SK-N-SH (cell line): ENCODE results near the gene ATP8A1. TPM values are rescaled to one million over a fixed set of nuclear protein-coding genes. Genes with fewer than 3 reads are reported as not detected.

Experiments
- CTCF ChIA-PET: fragments of 300-600, 350-600 bp; formaldehyde crosslinking; extraction: SDS; loops from one replicate; lab custom pipeline; 2021; lab: Yijun Ruan, JAX
- POLR2A ChIA-PET: fragments of 350-600 bp; sonication (Branson Sonifier 250); formaldehyde crosslinking; extraction: SDS; loops from one replicate; lab custom pipeline; 2020; ENCODE audit warnings: antibody characterized with exemption, inconsistent platforms; lab: Yijun Ruan, JAX
- DNase-seq: peaks from one replicate; pipeline ENCODE4 v3.0.0; 2012
- H2AFZ ChIP-seq: fragments of 200-600 bp; sonication (generic); 2 replicates; pipeline ENCODE4 v1.8.1; 2016; ENCODE audit warnings: antibody characterized with exemption, mild to moderate bottlenecking, low read depth
- H3F3A ChIP-seq: fragments of 200-600 bp; sonication (generic); replicated peaks from 2 replicates; pipeline ENCODE3; 2016; ENCODE audit warnings: antibody characterized with exemption, mild to moderate bottlenecking; ENCODE audit not compliant: insufficient read depth
- H3K27ac ChIP-seq, 2 experiments: fragments of 200-500 bp in 1 of 2; fragments of 200-600 bp in 1 of 2; sonication (Bioruptor generic) in 1 of 2; sonication (generic), shearing (Covaris generic) in 1 of 2; 2 replicates each; pipeline versions ENCODE4 v1.5.1 to v1.6.1; 2014 to 2016; ENCODE audit warnings: low read depth in 2 of 2, inconsistent platforms in 1 of 2, low read length in 1 of 2, mild to moderate bottlenecking in 1 of 2, mixed read lengths in 1 of 2
- H3K27me3 ChIP-seq: fragments of 200-600 bp; sonication (generic), shearing (Covaris generic); 2 replicates; pipeline ENCODE4 v1.6.1; 2016; ENCODE audit warnings: mixed run types; ENCODE audit not compliant: insufficient read depth
- H3K36me3 ChIP-seq, 2 experiments: fragments of 200-500 bp in 1 of 2; fragments of 200-600 bp in 1 of 2; sonication (Bioruptor generic) in 1 of 2; sonication (generic) in 1 of 2; replicated peaks in 1 of 2; 2 replicates each; pipeline versions ENCODE3 to v1.5.1; 2014 to 2016; ENCODE audit warnings: low read length in 1 of 2, mild to moderate bottlenecking in 1 of 2; ENCODE audit not compliant: insufficient read depth in 2 of 2, control insufficient read depth in 1 of 2
- H3K4me1 ChIP-seq, 2 experiments: fragments of 200-500 bp in 1 of 2; fragments of 200-600 bp in 1 of 2; sonication (Bioruptor generic) in 1 of 2; sonication (generic), shearing (Covaris generic) in 1 of 2; 2 replicates each; pipeline versions ENCODE4 v1.5.1 to v1.6.1; 2014 to 2016; ENCODE audit warnings: low read depth in 1 of 2, low read length in 1 of 2, mixed run types in 1 of 2; ENCODE audit not compliant: insufficient read depth in 2 of 2, control insufficient read depth in 1 of 2
- H3K4me2 ChIP-seq: fragments of 200-600 bp; sonication (generic), shearing (Covaris generic); 2 replicates; pipeline ENCODE4 v1.6.1; 2017; ENCODE audit warnings: mixed run types
- H3K4me3 ChIP-seq, 2 experiments: fragments of 200-500 bp in 1 of 2; fragments of 200-600 bp in 1 of 2; sonication (Bioruptor generic) in 1 of 2; sonication (generic), shearing (Covaris generic) in 1 of 2; 2 replicates each; pipeline versions ENCODE4 v1.5.1 to v1.8.1; 2014 to 2016; ENCODE audit warnings: low read depth in 2 of 2, inconsistent platforms in 1 of 2, low read length in 1 of 2, mild to moderate bottlenecking in 1 of 2, mixed read lengths in 1 of 2, moderate library complexity in 1 of 2
- H3K79me2 ChIP-seq: fragments of 200-600 bp; sonication (generic); 2 replicates; pipeline ENCODE4 v1.8.1; 2017; ENCODE audit warnings: mild to moderate bottlenecking; ENCODE audit not compliant: insufficient read depth
- H3K9ac ChIP-seq: fragments of 200-600 bp; sonication (generic); 2 replicates; pipeline ENCODE4 v1.6.1; 2017; ENCODE audit warnings: mixed run types
- H3K9me2 ChIP-seq: fragments of 200-600 bp; sonication (generic); 2 replicates; pipeline ENCODE4 v1.6.1; 2017; ENCODE audit warnings: mixed run types
- H3K9me3 ChIP-seq: fragments of 200-600 bp; sonication (generic); 2 replicates; pipeline ENCODE4 v1.6.1; 2017; ENCODE audit warnings: mixed run types, mild to moderate bottlenecking, moderate library complexity
- H4K20me1 ChIP-seq: fragments of 200-600 bp; sonication (generic); 2 replicates; pipeline ENCODE4 v1.6.1; 2017; ENCODE audit warnings: mild to moderate bottlenecking, mixed run types; ENCODE audit not compliant: insufficient read depth
- CHD2 ChIP-seq: fragments of 150-350 bp; IDR thresholded peaks from 2 replicates; pipeline ENCODE4 v1.6.1; 2018; ENCODE audit warnings: low read length; ENCODE audit not compliant: partially characterized antibody
- CTCF ChIP-seq: fragments of 200-600 bp; sonication (generic); IDR thresholded peaks from 2 replicates; pipeline ENCODE4 v1.6.1; 2017; ENCODE audit warnings: antibody characterized with exemption, mild to moderate bottlenecking, moderate library complexity
- ELF1 ChIP-seq: IDR thresholded peaks from 2 replicates; pipeline ENCODE4 v1.4.0; 2012
- FOSL2 ChIP-seq: IDR thresholded peaks from 2 replicates; pipeline ENCODE4 v1.4.0; 2012; ENCODE audit warnings: low read depth, mild to moderate bottlenecking, moderate library complexity, borderline replicate concordance
- FOXJ3 ChIP-seq: sonication (generic); formaldehyde crosslinking; IDR thresholded peaks from 2 replicates; pipeline ENCODE4 v1.5.1; 2020; ENCODE audit warnings: mild to moderate bottlenecking, missing genetic modification reagents
- FOXM1 ChIP-seq: IDR thresholded peaks from 2 replicates; pipeline ENCODE4 v1.4.0; 2012; ENCODE audit warnings: low read depth, mild to moderate bottlenecking
- GABPA ChIP-seq: IDR thresholded peaks from 2 replicates; pipeline ENCODE4 v1.4.0; 2012; ENCODE audit warnings: low read depth, mild to moderate bottlenecking
- POLR2AphosphoS5 ChIP-seq: IDR thresholded peaks from 2 replicates; pipeline ENCODE4 v1.6.1; 2012; ENCODE audit warnings: low read depth, low read length
- RCOR1 ChIP-seq: fragments of 150-350 bp; IDR thresholded peaks from 2 replicates; pipeline ENCODE4 v1.6.1; 2017; ENCODE audit warnings: antibody characterized with exemption, low read length
- SIN3A ChIP-seq: IDR thresholded peaks from 2 replicates; pipeline ENCODE4 v1.6.1; 2012; ENCODE audit warnings: low read depth, mild to moderate bottlenecking, low read length, moderate library complexity, borderline replicate concordance
- TAF1 ChIP-seq: IDR thresholded peaks from 2 replicates; pipeline ENCODE4 v1.6.1; 2012; ENCODE audit warnings: low read depth, mild to moderate bottlenecking, low read length, moderate library complexity, borderline replicate concordance
- TCF12 ChIP-seq: IDR thresholded peaks from 2 replicates; pipeline ENCODE4 v1.4.0; 2012
- WGBS: methylation state at CpG from one replicate; pipeline ENCODE4 v1.1.6; 2017; ENCODE audit warnings: low lambda C conversion rate; 5-methylcytosine and 5-hydroxymethylcytosine counted together
- polyA plus RNA-seq, 3 experiments: library from polyadenylated mRNA; depleted of rRNA; stranded (reverse); fragments of >200 nt; gene quantifications; 2 replicates each; pipeline ENCODE4 v1.2.3, GENCODE V29; 2012

Gene ATP8A1
- polyA plus RNA-seq, 1 of the 3 experiments (the other 2 are of a cell fraction): 0.38 TPM

GRCh38 chr4:42578187-42578586 is 78.7 kb downstream of the ATP8A1 start:
- 75% methylated on average over 3 of the region's 3 CpGs for WGBS
- CTCF ChIA-PET: interaction anchor here (1.0 to 1.7 kb wide), 4 partner anchors 67 to 267 kb away, joined by 3 to 5 read pairs (median 3); no protein-coding TSS in a partner anchor
- H3K9me2 ChIP-seq: no peaks in the 10 kb centered on the region
- no peak for TF ChIP-seq SIN3A
- TF ChIP-seq POLR2AphosphoS5: no peak
- peak; percentile 20; the same call in 1 of the 2 replicates for TF ChIP-seq CTCF
- TF ChIP-seq FOXM1: no peak
- TF ChIP-seq CHD2: no peak
- TF ChIP-seq, all 33 proteins: peak for 1
- Histone ChIP-seq H3K4me2 (no peak overlapping the region), H3F3A (no peaks in the 10 kb centered on the region), H3K4me3 (no peak overlapping the region; a peak in 1 of 4 replicates), H3K4me1 (no peaks in the 10 kb centered on the region), H3K27me3 (no peaks in the 10 kb centered on the region), H4K20me1 (no peaks in the 10 kb centered on the region), H3K79me2 (no peaks in the 10 kb centered on the region), H3K27ac (no peak overlapping the region), H3K9ac (no peak overlapping the region), H2AFZ (no peak overlapping the region), H3K9me3 (no peaks in the 10 kb centered on the region), H3K36me3 (no peaks in the 10 kb centered on the region)
- no peak for DNase-seq
- POLR2A ChIA-PET: no interaction called here

GRCh38 chr4:42574870-42575430 is 82.0 kb downstream of the ATP8A1 start:
- no peak overlapping the region for H3K4me3 ChIP-seq
- H2AFZ ChIP-seq: no peak overlapping the region
- no peak for TF ChIP-seq RCOR1
- TF ChIP-seq GABPA: no peak
- no peak for TF ChIP-seq FOXJ3 (CRISPR knock-in tag)
- no peak for TF ChIP-seq TAF1
- TF ChIP-seq TCF12: no peak
- no peak for TF ChIP-seq ELF1
- TF ChIP-seq FOSL2: no peak
- TF ChIP-seq POLR2AphosphoS5: no peak
- no peaks in the 10 kb centered on the region for H3K9me2 ChIP-seq
- peaks cover 0 to 13% of the 10 kb centered on the region in 2 experiments; a peak in 2 of 4 replicates for H3K4me1 ChIP-seq
- no peak for DNase-seq
- no peaks in the 10 kb centered on the region for H4K20me1 ChIP-seq
- H3K36me3 ChIP-seq: no peaks in the 10 kb centered on the region
- no peak overlapping the region for H3K27ac ChIP-seq
- no peaks in the 10 kb centered on the region for H3K27me3 ChIP-seq
- H3K9me3 ChIP-seq: no peaks in the 10 kb centered on the region
- H3F3A ChIP-seq: no peaks in the 10 kb centered on the region
- ChIA-PET POLR2A (no interaction called here), CTCF (interaction anchor here (0.9 to 1.5 kb wide), 2 partner anchors 13 to 15 kb away, joined by 3 read pairs; no protein-coding TSS in a partner anchor)
- no peak overlapping the region for H3K4me2 ChIP-seq
- no peak overlapping the region for H3K9ac ChIP-seq
- H3K79me2 ChIP-seq: no peaks in the 10 kb centered on the region
- 39% methylated on average over 4 of the region's 4 CpGs for WGBS
